ENCODE results near the gene CDC42SE2.
"Not testable (repeated sequence)": the region's sequence is repeated elsewhere in the genome, so short reads cannot be mapped to it uniquely, and the experiment has no call there.

CDC42SE2 gene

GRCh38 chr5:131280417-131280816, 16.6 kb downstream of the CDC42SE2 start:
- DNase-seq, result no peak

GRCh38 chr5:131281133-131281867, 17.4 kb downstream of the CDC42SE2 start:
- DNase-seq, result no peak

GRCh38 chr5:131281868-131282234, 18.0 kb downstream of the CDC42SE2 start:
- DNase-seq, result no peak

- DNase-seq, result no peak
Observed at GRCh38 chr5:131282235-131282634, 18.4 kb downstream of the CDC42SE2 start.

- DNase-seq, result no peak
Observed at GRCh38 chr5:131285703-131286399, 22.0 kb downstream of the CDC42SE2 start.

GRCh38 chr5:131286400-131286715, 22.5 kb downstream of the CDC42SE2 start:
- DNase-seq, result no peak

- no peak for DNase-seq
Observed at GRCh38 chr5:131288328-131288727, 24.5 kb downstream of the CDC42SE2 start.

GRCh38 chr5:131289738-131290137, 25.9 kb downstream of the CDC42SE2 start:
- no peak for DNase-seq

GRCh38 chr5:131296213-131296672, 32.4 kb downstream of the CDC42SE2 start:
- no peak for DNase-seq

GRCh38 chr5:131297886-131298285, 34.0 kb downstream of the CDC42SE2 start:
- no peak for DNase-seq

GRCh38 chr5:131299465-131299864, 35.6 kb downstream of the CDC42SE2 start:
- no peak for DNase-seq

GRCh38 chr5:131302506-131302905, 38.7 kb downstream of the CDC42SE2 start:
- no peak for DNase-seq

GRCh38 chr5:131303537-131303936, 39.7 kb downstream of the CDC42SE2 start:
- DNase-seq, result no peak

- DNase-seq, result no peak
Observed at GRCh38 chr5:131304414-131304813, 40.6 kb downstream of the CDC42SE2 start.

- no peak for DNase-seq
Observed at GRCh38 chr5:131305138-131305689, 41.4 kb downstream of the CDC42SE2 start.

GRCh38 chr5:131305906-131306305, 42.1 kb downstream of the CDC42SE2 start:
- no peak for DNase-seq

- not testable (repeated sequence) for DNase-seq
Observed at GRCh38 chr5:131312235-131312772, 48.5 kb downstream of the CDC42SE2 start.

- no peak for DNase-seq
Observed at GRCh38 chr5:131316026-131316425, 52.2 kb downstream of the CDC42SE2 start.

GRCh38 chr5:131316822-131317221, 53.0 kb downstream of the CDC42SE2 start:
- DNase-seq, result no peak

- DNase-seq, result no peak
Observed at GRCh38 chr5:131318455-131318854, 54.6 kb downstream of the CDC42SE2 start.

GRCh38 chr5:131321066-131321465, 57.2 kb downstream of the CDC42SE2 start:
- no peak for DNase-seq

- DNase-seq, result no peak
Observed at GRCh38 chr5:131322926-131323325, 59.1 kb downstream of the CDC42SE2 start.

GRCh38 chr5:131323378-131323777, 59.5 kb downstream of the CDC42SE2 start:
- DNase-seq, result no peak

GRCh38 chr5:131324303-131324702, 60.5 kb downstream of the CDC42SE2 start:
- no peak for DNase-seq
